GM15510 (cell line): ENCODE results near the gene KCNAB1.

Experiments
- POLR2A ChIP-seq: IDR thresholded peaks from 3 replicates; pipeline ENCODE4 v1.6.1; 2011; ENCODE audit warnings: borderline replicate concordance; ENCODE audit not compliant: insufficient read length; ENCODE audit errors: extremely low read depth

Gene KCNAB1

GRCh38 chr3:156304406-156304805 is 184.0 kb downstream of the KCNAB1 start:
- TF ChIP-seq POLR2A = no peak

- TF ChIP-seq POLR2A = no peak
These were observed 185.3 kb downstream of the KCNAB1 start for GRCh38 chr3:156305672-156306071.

DNA sequence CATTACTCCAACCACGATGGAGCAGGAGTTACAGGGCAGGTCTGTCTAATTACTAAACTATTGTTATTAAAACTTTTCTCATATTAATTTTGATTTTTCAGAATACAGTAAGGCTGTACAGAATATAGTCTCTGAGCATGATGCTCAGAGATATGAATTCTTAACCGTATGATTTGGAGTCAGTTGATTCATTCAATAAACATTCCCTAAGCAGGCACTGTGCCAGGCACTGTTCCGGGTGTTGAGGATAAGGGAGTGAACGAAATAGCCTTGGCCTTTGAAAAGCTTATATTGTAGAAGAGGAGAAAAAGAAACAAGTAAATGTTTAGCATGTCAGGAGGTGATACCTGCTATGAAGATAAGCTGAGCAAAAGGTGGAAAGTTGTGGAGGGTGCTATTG is 187.3 kb downstream of the KCNAB1 start:
- no peak for TF ChIP-seq POLR2A

GRCh38 chr3:156311431-156311830 is 191.1 kb downstream of the KCNAB1 start:
- TF ChIP-seq POLR2A = no peak

DNA sequence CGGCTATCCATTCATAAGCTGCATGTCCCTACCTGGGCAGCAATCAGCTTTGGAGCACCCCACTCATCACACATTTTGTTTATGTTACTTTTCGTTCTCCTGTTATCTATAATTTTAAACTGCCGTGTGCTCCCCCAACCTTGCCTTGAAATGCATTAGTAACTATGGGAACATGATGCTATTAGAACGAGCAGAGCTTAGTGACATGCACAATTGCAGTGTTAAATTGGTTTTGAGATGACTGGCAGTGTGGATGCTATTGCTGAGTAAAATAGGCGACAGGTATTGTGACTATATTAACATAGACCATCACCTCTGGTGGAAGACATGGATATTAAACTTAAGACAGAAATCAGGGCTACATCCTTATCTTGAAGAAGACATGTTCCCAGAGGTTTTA is 191.6 kb downstream of the KCNAB1 start:
- no peak for TF ChIP-seq POLR2A

DNA sequence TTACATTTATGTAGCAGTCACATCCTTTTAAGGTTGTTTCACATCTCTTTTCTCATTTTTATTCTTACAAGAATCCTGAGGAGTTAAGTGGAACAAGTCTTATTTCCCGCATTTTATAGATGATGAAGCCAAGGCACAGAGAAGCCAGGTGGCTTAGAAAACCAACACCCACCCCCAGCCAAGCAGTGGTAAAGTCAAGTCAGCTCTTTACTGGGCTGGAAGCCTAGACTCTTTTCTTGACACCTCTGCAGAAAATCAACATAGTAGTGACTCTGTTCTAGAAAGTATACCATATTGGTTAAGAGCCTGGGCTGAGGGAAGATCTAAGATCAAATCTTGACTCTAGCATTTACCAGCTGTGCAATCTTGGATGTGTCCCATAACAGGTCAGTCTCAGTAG is 195.7 kb downstream of the KCNAB1 start:
- no peak for TF ChIP-seq POLR2A

GRCh38 chr3:156317462-156318074 is 197.2 kb downstream of the KCNAB1 start:
- no peak for TF ChIP-seq POLR2A

GRCh38 chr3:156321945-156322344 is 201.6 kb downstream of the KCNAB1 start:
- TF ChIP-seq POLR2A = no peak

GRCh38 chr3:156323466-156323865 is 203.1 kb downstream of the KCNAB1 start:
- no peak for TF ChIP-seq POLR2A

DNA sequence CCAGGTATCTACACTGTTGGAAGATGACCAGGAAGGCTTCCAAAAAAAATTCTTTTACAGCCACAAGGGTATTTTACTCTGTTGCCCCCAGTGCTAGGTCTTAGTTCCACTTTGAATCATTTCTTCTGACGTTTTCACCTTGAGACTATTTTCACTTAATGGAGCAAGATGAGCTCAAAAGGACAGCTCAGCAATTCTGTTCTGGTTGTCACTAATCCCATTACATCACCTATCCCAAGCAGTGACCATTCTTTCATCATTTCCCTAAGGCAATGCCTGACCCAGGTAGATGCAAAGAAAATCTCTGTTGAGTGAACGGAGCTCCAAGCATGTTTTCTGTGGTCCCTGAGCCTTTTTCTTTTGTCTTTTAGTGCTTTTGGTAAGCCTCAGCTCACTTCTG is 210.0 kb downstream of the KCNAB1 start:
- TF ChIP-seq POLR2A = no peak

DNA sequence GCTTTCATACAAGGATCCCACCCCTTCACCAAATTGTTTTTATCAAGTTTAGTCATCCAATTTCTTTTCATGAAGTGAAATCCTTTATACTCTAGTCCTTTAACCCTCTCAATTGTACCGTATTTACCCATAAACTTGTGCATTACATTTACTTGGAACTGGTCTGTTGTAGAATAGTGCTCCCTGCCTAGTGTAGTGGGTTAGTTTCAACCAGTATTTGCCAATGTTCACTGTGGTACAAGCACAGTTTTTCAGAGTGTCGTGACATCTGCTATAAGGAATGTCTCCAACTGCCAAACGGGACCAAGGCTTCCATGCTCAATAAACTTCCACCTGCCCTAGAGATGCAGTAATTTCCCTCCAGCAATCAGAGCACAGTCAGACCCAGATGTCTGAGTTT is 211.9 kb downstream of the KCNAB1 start:
- no peak for TF ChIP-seq POLR2A

DNA sequence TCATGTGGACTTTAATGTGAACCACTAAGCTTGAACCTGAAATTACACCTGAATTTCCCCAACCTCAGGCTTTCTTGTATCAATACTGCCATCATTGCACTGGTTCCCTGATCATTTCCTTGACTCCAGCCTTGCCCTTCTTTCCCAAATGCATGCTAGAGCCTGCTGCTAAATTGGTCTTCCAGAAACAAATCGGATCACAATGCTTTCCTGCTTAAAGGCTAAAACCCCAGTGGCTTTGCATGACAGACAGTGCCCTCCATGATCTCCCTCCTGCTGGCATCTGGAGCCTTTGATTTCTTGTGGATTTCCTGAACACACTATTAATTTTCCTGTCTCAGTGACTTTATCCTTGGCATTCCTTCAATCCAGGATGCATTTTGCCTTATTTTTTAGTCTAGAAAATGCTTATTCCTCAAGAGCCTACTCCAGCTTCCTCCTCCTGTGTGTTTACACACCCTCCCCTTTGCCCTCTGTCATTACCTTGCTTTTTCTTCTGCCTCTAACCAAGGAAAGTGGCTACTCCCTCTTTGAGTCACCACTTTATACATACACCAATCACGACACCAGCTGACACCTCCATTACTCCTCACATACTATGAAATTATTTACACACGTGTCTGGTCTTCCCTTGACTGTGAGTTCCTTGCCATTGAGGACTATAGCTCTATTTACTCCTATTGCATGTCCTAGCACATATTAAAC is 214.6 kb downstream of the KCNAB1 start:
- no peak for TF ChIP-seq POLR2A

DNA sequence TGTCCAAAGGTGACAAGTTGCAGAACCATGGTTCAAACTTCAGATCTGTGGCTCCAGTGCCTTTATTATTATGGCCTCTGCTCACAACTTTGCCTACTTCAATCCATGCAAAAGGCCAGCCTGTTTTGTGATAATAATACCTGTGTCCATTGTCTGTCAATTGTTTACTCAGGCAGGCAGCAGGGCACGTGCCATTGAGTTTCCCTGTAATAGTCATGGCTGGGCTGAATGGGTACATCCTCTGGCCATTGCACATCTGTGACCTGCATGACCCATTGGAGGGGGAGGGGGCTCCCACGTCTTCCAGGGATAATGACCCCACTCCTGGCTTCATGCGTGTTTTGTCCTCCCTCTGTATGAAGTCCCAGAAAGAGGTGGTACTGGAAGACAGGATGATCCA is 219.1 kb downstream of the KCNAB1 start:
- TF ChIP-seq POLR2A = no peak

GRCh38 chr3:156341332-156341731 is 221.0 kb downstream of the KCNAB1 start:
- no peak for TF ChIP-seq POLR2A

DNA sequence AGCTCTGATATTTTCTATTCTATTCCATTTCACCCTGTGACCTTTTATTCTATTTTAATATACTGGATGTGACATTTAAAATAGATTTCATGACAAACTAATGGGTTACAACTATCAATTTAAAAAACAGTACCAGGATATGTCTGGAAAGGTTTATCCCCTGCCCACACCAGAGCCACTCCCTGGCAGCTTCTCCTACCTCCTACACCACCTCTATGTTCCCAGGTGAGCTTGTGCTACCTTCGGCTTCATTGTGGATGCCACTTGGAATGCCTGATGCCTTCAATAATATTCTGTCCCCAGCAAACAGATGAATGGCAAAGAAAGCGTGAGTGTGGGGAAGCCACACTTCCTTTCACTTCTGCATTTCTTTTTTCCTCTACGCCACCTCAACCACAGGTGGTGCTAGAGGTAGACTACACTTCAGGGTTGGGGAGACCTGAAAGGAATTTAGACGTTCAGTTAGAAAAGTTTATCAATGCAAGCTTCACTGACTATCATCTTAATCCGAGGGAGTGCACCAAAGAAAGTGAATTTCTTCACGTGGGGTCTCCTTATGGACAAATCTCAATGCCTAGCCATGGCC is 221.5 kb downstream of the KCNAB1 start:
- no peak for TF ChIP-seq POLR2A

- no peak for TF ChIP-seq POLR2A
These were observed 223.8 kb downstream of the KCNAB1 start for GRCh38 chr3:156344215-156344614.
